ENCODE data around the gene IGFLR1. TPM values are rescaled to one million over a fixed set of nuclear protein-coding genes. Genes with fewer than 3 reads are reported as not detected.

Gene IGFLR1
- total RNA-seq, 4 donors from 2014 or later: 4.4 to 13.8 (median 5.9) TPM

DNA sequence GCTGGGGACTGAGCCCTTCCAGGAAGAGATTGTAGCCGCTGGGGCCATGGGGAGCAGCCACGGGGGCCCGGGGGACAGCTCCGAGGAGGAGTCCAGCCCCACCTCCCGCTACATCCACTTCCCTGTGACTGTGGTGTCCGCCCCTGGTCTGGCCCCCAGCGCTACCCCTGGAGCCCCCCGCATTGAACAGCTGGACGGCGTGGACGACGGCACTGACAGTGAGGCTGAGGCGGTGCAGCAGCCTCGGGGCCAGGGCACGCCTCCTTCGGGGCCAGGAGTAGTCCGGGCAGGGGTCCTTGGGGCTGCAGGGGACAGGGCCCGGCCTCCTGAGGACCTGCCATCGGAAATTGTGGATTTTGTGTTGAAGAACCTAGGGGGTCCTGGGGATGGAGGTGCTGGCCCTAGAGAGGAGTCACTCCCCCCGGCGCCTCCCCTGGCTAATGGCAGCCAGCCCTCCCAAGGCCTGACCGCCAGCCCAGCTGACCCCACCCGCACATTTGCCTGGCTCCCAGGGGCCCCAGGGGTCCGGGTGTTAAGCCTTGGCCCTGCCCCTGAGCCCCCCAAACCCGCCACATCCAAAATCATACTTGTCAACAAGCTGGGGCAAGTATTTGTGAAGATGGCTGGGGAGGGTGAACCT lies 9.6 kb downstream of the IGFLR1 start:
- TF ChIP-seq, protein P1, sequence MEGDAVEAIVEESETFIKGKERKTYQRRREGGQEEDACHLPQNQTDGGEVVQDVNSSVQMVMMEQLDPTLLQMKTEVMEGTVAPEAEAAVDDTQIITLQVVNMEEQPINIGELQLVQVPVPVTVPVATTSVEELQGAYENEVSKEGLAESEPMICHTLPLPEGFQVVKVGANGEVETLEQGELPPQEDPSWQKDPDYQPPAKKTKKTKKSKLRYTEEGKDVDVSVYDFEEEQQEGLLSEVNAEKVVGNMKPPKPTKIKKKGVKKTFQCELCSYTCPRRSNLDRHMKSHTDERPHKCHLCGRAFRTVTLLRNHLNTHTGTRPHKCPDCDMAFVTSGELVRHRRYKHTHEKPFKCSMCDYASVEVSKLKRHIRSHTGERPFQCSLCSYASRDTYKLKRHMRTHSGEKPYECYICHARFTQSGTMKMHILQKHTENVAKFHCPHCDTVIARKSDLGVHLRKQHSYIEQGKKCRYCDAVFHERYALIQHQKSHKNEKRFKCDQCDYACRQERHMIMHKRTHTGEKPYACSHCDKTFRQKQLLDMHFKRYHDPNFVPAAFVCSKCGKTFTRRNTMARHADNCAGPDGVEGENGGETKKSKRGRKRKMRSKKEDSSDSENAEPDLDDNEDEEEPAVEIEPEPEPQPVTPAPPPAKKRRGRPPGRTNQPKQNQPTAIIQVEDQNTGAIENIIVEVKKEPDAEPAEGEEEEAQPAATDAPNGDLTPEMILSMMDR (IDR thresholded peaks at IDR 0.05; ENCODE audit: low read depth): no peak

DNA sequence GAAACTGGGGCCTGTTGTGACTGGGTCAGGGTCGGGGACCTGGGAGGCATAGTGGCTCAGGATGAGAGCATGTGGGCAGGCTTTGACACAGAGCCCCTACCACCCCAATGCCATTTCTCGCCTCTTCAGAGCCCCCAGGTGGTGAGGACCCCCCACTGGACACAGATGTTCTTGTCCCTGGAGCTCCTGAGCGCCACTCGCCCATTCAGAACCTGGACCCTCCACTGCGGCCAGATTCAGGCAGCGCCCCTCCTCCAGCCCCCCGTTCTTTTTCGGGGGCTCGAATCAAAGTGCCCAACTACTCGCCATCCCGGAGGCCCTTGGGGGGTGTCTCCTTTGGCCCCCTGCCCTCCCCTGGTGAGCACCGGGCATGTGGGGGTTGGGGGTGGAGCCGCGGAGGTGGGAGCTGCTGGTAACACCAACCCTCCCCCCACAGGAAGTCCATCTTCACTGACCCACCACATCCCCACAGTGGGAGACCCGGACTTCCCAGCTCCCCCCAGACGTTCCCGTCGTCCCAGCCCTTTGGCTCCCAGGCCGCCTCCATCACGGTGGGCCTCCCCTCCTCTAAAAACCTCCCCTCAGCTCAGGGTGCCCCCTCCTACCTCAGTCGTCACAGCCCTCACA lies 10.4 kb downstream of the IGFLR1 start:
- TF ChIP-seq, protein P1 (IDR thresholded peaks at IDR 0.05; ENCODE audit: low read depth): no peak

DNA sequence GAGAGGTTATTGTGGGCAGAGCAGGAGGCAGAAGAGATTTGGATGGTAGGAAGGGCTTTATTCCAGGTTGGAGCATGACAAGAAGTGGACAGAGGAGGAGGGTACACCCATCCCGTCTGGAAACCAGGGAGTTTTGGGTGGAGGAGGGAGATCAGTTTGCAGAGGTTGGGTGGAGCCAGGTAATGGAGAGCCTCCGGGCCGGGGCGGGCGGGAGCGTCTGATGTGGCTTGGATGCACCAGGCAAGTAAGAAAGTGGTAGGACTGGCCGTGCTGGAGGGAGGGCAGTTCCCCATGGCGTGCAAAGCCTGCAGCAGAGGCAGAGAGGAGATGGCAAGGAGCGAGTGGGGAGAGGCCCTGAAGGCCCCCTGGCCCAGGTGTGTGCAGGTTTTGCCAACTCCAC lies 10.9 kb downstream of the IGFLR1 start:
- TF ChIP-seq, protein P1 (IDR thresholded peaks at IDR 0.05; ENCODE audit: low read depth): no peak

DNA sequence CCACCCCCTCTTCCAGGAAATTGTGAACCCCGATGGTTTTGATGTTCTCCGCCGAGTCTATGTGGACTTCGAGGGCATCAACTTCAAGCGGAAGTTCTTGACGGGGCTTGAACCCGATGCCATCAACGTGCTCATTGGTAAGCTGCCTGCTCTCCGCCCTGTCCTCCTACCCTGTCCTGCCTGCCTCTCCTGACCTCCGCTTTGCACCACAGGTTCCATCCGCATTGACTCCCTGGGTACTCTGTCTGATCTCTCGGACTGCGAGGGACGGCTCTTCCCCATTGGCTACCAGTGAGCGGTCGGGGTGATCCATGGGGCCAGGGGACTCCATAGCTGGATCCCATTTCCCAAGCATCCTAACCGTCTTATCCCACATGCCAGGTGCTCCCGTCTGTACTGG lies 11.9 kb downstream of the IGFLR1 start:
- TF ChIP-seq, protein P1 (IDR thresholded peaks at IDR 0.05; ENCODE audit: low read depth): no peak

DNA sequence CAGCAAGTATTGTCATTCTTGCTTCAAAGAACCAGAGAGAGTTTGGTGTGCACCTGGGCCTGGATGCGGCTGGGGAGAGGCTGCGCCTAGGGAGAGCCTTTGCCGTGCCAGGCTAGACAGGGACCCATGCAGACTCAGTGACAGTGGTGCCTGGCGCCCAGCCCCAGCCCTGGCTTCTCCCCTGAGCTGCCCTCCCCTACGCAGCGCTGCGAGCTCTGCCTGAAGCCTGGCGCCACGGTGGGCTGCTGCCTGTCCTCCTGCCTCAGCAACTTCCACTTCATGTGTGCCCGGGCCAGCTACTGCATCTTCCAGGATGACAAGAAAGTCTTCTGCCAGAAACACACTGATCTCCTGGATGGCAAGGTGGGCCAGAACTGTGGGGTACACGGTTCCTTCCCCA lies 12.5 kb downstream of the IGFLR1 start:
- TF ChIP-seq, protein P1 (IDR thresholded peaks at IDR 0.05; ENCODE audit: low read depth): no peak

DNA sequence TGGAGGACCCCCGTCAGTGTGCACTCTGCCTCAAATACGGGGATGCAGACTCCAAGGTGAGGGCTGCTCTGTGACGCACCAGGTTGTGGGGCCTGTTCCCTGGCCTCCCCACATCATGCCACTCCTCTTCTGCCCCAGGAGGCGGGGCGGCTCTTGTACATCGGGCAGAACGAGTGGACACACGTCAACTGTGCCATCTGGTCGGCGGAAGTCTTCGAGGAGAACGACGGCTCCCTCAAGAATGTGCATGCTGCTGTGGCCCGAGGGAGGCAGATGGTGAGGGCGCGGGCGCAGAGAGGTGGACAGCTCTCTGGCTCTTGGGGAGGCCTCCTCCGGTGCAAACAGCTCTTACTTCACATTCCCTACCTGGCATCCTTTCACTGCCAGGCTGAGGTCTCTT lies 13.2 kb downstream of the IGFLR1 start:
- TF ChIP-seq, protein P1 (IDR thresholded peaks at IDR 0.05; ENCODE audit: low read depth): no peak

DNA sequence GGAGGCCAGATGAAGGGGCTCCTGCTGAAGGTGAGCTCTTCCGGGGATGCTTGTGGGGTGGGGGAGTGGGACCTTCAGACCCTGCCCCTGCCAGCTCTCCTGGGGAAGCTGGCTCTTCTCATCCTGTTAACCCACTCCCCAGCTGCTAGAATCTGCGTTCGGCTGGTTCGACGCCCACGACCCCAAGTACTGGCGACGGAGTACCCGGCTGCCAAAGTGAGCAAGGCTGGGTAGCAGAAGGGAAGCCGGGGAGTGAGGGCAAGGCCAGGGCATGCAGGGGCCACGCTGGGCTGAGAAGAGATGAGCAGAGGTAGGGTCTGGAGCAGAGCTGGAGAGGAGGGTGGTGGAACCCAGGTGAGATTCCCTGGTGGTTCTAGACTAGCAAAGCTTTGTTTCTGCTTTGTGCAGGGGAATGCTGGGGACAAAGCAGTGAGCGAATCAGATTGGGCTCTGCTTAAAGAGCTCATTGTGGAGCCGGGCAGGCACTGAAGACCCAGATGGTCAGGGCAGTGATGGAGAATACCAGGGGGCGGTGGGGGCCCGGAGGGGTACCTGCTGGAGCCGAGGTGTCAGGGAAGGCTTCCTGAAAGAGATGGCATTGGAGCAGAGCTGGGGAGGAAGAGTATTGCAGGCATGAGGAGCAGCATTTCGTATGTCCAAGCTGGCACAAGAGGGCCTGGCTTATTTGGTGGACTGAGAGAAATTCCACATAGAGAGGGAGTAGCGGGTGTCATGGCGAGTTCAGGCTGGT lies 14.1 kb downstream of the IGFLR1 start:
- TF ChIP-seq, protein P1 (IDR thresholded peaks at IDR 0.05; ENCODE audit: low read depth): no peak
